Osteoblast (primary cell): Measurements from ENCODE around the gene LRIF1. TPM values are rescaled to one million over a fixed set of nuclear protein-coding genes. Genes with fewer than 3 reads are reported as not detected.

Experiments
- DNase-seq: peaks from one replicate; pipeline ENCODE4 v3.0.0; 2011; ENCODE audit warnings: low spot score, mixed read lengths; ENCODE audit not compliant: insufficient read length; ENCODE audit errors: missing footprints
- H2AFZ ChIP-seq: 2 replicates; pipeline ENCODE4 v1.6.0; 2011; ENCODE audit warnings: mild to moderate bottlenecking, low read length
- H3K27ac ChIP-seq: 2 replicates; pipeline ENCODE4 v1.5.1; 2011; ENCODE audit warnings: mild to moderate bottlenecking, low read depth, low read length, moderate library complexity
- H3K27me3 ChIP-seq: 2 replicates; pipeline ENCODE4 v1.6.0; 2012; ENCODE audit warnings: mild to moderate bottlenecking, control low read depth, inconsistent platforms, low read length, moderate library complexity; ENCODE audit not compliant: insufficient read depth
- H3K36me3 ChIP-seq: 2 replicates; pipeline ENCODE4 v1.5.1; 2011; ENCODE audit warnings: mild to moderate bottlenecking, low read length, control low read depth, moderate library complexity; ENCODE audit not compliant: insufficient read depth
- H3K4me1 ChIP-seq: 2 replicates; pipeline ENCODE4 v1.5.1; 2011; ENCODE audit warnings: mild to moderate bottlenecking, low read length, control low read depth, moderate library complexity; ENCODE audit not compliant: insufficient read depth
- H3K4me2 ChIP-seq: 2 replicates; pipeline ENCODE4 v1.6.0; 2011; ENCODE audit warnings: mild to moderate bottlenecking, low read length; ENCODE audit not compliant: insufficient read depth
- H3K4me3 ChIP-seq: fragments of 200-600 bp; sonication (generic); 3 replicates; pipeline ENCODE4 v1.5.1; 2012; ENCODE audit warnings: mild to moderate bottlenecking, low read length, inconsistent platforms; ENCODE audit not compliant: insufficient read depth
- H3K79me2 ChIP-seq: 2 replicates; pipeline ENCODE4 v1.6.0; 2012; ENCODE audit warnings: mild to moderate bottlenecking, low read length, control low read depth, inconsistent platforms; ENCODE audit not compliant: insufficient read depth
- H3K9me3 ChIP-seq: 2 replicates; pipeline ENCODE4 v1.5.1; 2011; ENCODE audit warnings: low read depth, low read length, control low read depth
- H4K20me1 ChIP-seq: 2 replicates; pipeline ENCODE4 v1.6.0; 2012; ENCODE audit warnings: mild to moderate bottlenecking, low read length, control low read depth; ENCODE audit not compliant: insufficient read depth
- total RNA-seq: library from RNA; depleted of rRNA; stranded (reverse); fragments of >200 nt; gene quantifications from 2 replicates; pipeline ENCODE4 v1.2.3, GENCODE V29; 2012
- TF ChIP-seq, protein P1 (sequence below): IDR thresholded peaks from 2 replicates; pipeline ENCODE4 v1.5.1; 2011; ENCODE audit warnings: mild to moderate bottlenecking, low read depth, low read length, moderate library complexity; ENCODE audit errors: extremely low read depth

The LRIF1 gene
- total RNA-seq, 1 donor = 10.5 TPM

DNA sequence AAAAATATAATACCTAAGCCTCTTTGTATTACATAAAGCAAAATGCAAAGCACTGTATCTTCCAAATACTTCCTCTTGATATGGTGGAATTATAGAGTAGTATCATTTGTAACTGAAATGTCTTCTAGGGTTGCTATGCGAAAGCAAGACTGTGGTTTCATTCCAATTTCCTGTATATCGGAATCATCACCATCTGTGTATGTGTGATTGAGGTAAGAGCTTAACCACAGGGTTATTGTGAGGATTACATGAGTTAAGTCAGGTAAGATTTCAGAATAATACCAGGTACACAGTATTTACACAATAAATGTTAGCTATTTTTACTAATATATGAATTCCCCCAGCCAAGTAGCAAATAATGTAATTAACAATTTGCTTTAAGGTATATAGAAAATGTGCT lies 66.0 kb downstream of the LRIF1 start:
- no peak overlapping the region for H3K27ac ChIP-seq
- no peak overlapping the region for H3K4me2 ChIP-seq
- H3K9me3 ChIP-seq = no peaks in the 10 kb centered on the region
- H3K4me3 ChIP-seq = no peak overlapping the region
- H3K36me3 ChIP-seq = no peaks in the 10 kb centered on the region
- no peaks in the 10 kb centered on the region for H3K79me2 ChIP-seq
- peak; percentile 53 for DNase-seq
- no peaks in the 10 kb centered on the region for H4K20me1 ChIP-seq
- no peaks in the 10 kb centered on the region for H3K27me3 ChIP-seq
- TF ChIP-seq, protein P1, sequence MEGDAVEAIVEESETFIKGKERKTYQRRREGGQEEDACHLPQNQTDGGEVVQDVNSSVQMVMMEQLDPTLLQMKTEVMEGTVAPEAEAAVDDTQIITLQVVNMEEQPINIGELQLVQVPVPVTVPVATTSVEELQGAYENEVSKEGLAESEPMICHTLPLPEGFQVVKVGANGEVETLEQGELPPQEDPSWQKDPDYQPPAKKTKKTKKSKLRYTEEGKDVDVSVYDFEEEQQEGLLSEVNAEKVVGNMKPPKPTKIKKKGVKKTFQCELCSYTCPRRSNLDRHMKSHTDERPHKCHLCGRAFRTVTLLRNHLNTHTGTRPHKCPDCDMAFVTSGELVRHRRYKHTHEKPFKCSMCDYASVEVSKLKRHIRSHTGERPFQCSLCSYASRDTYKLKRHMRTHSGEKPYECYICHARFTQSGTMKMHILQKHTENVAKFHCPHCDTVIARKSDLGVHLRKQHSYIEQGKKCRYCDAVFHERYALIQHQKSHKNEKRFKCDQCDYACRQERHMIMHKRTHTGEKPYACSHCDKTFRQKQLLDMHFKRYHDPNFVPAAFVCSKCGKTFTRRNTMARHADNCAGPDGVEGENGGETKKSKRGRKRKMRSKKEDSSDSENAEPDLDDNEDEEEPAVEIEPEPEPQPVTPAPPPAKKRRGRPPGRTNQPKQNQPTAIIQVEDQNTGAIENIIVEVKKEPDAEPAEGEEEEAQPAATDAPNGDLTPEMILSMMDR = no peak
- H3K4me1 ChIP-seq = no peaks in the 10 kb centered on the region
- no peak overlapping the region for H2AFZ ChIP-seq

Other genes starting within 250 kb of the LRIF1 start
- gene CD53, start 90.8 kb downstream of the LRIF1 start, total RNA-seq = 0.29 and 0.36 TPM in 2 replicates
- gene DRAM2, start 176.2 kb upstream of the LRIF1 start, total RNA-seq = 45.6 and 66.0 TPM in 2 replicates
- gene CEPT1, start 176.3 kb upstream of the LRIF1 start, total RNA-seq = 32.4 and 37.3 TPM in 2 replicates
- gene DENND2D, start 236.7 kb upstream of the LRIF1 start, total RNA-seq = 4.7 and 5.0 TPM in 2 replicates